GM21381 (cell line): ENCODE results near the gene SMPD3.
"Not testable (repeated sequence)": the region's sequence is repeated elsewhere in the genome, so short reads cannot be mapped to it uniquely, and the experiment has no call there.

Experiments used
- ATAC-seq: cut with Tn5 transposase; IDR thresholded peaks from one replicate; pipeline ENCODE4 v1.9.1; 2021; ENCODE audit warnings: mild to moderate bottlenecking, moderate library complexity; ENCODE audit not compliant: unreplicated experiment

The SMPD3 gene

GRCh38 chr16:68448360-68448970 is at the start of gene SMPD3:
TSS of gene SMPD3 (minus strand) at chr16:68448508. CDS start at chr16:68372181, 76,327 bp downstream.
- peak; percentile 92 for ATAC-seq

- no peak for ATAC-seq
Measured at GRCh38 chr16:68496689-68497088, 48.4 kb upstream of the SMPD3 start.

- not testable (repeated sequence) for ATAC-seq
Measured at GRCh38 chr16:68494261-68494660, 46.0 kb upstream of the SMPD3 start.

- ATAC-seq, result no peak
Measured at GRCh38 chr16:68493412-68494070, 45.2 kb upstream of the SMPD3 start.

GRCh38 chr16:68492543-68493411 is 44.5 kb upstream of the SMPD3 start:
- no peak for ATAC-seq

- ATAC-seq, result no peak
Measured at GRCh38 chr16:68492151-68492542, 43.8 kb upstream of the SMPD3 start.

DNA sequence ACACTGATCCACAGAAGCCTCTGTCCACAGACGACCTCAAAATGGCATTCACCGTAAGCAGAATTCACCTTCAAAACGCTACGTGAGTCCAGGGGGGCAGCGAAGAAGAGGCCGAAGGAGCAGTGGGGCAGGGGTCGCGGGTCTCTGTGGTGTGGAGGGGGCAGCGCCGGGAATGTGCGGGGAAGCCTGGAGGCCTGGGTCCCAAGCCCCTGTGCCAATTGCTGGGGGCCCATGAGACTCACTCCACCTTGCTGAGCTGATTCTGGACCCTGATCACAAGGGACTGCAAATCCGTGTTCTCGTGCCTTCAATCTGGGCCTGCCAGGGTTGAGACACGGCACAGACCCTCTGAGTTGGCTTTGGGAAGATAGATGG is 43.3 kb upstream of the SMPD3 start:
- ATAC-seq, result no peak

DNA sequence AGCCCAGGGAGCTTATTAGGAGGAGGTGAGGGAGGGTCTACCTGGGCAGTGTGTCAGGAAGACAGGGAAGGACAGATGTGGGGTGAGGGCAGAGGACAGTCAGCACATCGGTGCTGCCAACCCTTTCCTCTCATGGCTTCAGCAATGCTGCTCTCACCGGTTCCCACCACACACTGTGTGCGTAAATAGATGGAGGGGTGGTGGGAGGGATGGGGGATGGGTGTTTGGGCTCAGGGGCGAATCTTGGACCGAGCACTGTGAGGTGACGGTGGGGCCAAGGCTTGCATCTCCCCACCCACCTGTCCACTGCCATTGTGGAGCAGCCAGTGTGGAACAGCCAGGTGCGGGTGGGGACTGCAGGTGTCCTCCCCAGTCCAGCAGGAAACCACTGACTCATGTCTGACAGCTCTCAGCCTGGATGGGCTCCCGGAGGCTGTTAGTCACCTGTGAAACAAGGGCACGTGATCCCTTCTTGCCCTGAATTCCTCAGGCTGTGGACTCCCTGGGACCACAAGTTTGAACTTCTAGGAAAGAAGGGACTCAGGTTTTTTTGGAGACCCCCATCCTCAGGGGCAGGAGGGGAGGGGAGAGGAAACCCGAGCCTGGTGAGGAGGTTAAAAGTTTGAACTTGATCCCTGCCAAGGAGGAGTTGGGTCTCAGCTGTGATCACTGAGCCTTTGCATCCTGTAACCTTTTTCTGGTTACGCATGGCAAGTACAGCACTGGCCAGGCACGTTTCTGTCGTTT is 42.7 kb upstream of the SMPD3 start:
- no peak for ATAC-seq

DNA sequence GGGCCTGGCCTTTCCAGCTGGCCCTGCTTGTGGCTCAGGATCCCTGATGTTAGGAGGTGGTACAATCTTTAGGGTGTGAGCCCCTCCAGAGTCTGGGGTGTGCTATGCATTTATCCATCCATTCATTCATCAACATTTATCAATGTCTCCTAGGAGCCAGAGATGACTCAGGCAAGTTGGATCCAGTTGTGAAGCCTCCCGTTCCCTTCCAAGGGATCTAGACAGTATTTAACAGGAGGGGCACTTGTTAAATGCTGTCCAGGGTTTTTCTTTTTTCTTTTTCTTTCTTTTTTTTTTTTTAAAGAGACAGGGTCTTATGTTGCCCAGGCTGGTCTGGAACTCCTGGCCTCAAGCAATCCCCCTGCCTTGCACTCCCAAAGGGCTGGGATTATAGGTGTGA is 42.0 kb upstream of the SMPD3 start:
- no peak for ATAC-seq

DNA sequence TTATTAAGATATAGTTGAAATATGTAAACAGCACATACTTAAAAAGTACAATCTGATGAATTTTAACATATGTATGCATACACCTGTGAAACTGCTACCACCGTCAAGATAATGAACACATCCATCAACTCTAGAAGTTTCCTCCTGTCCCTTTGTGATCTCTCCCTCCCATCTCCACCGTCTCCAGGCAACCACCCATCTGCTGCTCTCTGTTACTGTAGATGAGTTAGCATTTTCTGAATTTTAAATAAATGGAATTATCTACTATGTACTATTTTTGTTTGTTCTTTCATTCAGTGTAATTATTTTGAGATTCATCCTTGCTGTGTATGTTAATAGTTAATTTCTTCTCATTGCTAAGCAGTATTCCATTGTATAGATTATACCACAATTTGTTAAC is 40.2 kb upstream of the SMPD3 start:
- ATAC-seq, result no peak

GRCh38 chr16:68487669-68488068 is 39.4 kb upstream of the SMPD3 start:
- ATAC-seq, result no peak

- ATAC-seq, result no peak
Measured at GRCh38 chr16:68487203-68487514, 38.9 kb upstream of the SMPD3 start.

- no peak for ATAC-seq
Measured at GRCh38 chr16:68486502-68487202, 38.3 kb upstream of the SMPD3 start.

DNA sequence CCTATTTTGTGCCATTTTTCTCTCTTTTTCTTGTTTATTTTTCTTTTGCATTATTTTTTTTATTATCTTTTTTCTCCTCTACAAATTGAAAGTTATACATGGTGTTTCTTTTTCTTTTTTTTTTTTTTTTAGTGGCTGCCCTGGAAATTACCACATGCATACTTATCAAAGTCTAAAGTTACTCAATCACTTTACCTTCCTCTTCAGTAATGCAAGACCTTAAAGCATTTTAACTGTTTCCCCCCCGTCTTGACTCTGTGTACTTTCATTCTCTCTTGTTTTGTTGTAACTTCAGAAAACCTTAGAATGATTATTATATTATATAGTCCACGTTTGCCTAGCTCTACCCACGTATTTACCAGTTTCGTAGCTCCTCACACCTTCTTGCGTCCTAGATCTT is 33.3 kb upstream of the SMPD3 start:
- no peak for ATAC-seq

- ATAC-seq, result no peak
Measured at GRCh38 chr16:68480084-68480995, 32.0 kb upstream of the SMPD3 start.

GRCh38 chr16:68479271-68479670 is 31.0 kb upstream of the SMPD3 start:
- ATAC-seq, result no peak

GRCh38 chr16:68478526-68479250 is 30.4 kb upstream of the SMPD3 start:
- no peak for ATAC-seq

GRCh38 chr16:68475071-68475470 is 26.8 kb upstream of the SMPD3 start:
- ATAC-seq, result no peak
